ENCODE data around the gene STX8. TPM values are rescaled to one million over a fixed set of nuclear protein-coding genes. Genes with fewer than 3 reads are reported as not detected.

STX8 gene
- polyA plus RNA-seq, 5 donors = 52.5 to 68.2 (median 60.0) TPM

- no peak for DNase-seq
Measured at GRCh38 chr17:9228408-9229159, 347.0 kb downstream of the STX8 start.

DNA sequence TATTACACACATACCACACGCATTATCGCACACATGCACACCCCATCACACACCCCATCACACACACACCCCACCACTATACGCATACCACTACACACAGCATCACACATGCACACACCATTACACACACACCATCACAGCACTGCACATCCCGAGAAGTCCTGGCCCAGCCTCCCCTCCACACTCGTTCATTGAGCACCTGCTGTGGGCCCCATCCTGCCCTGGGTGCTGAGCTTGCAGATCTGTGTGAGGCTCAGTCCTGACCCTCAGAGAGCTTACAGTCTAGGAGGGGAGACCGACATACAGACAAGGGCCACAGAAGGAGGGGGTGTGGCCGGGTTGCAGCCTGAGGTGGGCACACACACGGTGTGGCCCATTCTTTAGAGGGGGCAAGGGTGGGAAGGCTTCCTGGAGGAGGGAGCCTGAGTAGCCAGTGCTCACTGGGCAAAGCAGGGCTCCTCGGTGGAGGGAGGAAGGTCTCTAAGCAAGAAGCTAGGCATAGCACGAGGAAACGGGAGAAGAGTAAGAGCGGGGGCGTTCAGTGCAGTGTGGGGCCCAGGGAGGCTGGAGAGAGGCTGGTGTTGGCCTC, 347.7 kb downstream of the STX8 start:
- no peak for DNase-seq

DNA sequence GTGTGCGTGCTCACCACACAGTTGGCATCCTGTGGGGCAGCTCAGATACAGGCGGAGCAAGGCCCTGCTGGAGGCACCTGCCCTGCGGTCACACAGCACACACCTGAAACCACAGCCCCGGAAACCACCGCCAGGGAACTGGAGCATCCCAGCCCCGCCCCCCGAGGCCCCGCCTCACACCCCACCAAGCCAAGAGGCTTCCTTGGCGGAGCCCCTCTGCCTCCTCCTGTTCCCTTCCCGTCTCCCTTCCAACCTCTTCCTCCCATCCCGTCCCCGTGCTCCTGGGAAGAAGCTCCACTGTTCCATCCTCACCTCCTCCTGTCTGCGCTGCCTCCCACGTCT, 348.9 kb downstream of the STX8 start:
- DNase-seq = no peak

GRCh38 chr17:9226130-9226793, 349.4 kb downstream of the STX8 start:
- DNase-seq = no peak

DNA sequence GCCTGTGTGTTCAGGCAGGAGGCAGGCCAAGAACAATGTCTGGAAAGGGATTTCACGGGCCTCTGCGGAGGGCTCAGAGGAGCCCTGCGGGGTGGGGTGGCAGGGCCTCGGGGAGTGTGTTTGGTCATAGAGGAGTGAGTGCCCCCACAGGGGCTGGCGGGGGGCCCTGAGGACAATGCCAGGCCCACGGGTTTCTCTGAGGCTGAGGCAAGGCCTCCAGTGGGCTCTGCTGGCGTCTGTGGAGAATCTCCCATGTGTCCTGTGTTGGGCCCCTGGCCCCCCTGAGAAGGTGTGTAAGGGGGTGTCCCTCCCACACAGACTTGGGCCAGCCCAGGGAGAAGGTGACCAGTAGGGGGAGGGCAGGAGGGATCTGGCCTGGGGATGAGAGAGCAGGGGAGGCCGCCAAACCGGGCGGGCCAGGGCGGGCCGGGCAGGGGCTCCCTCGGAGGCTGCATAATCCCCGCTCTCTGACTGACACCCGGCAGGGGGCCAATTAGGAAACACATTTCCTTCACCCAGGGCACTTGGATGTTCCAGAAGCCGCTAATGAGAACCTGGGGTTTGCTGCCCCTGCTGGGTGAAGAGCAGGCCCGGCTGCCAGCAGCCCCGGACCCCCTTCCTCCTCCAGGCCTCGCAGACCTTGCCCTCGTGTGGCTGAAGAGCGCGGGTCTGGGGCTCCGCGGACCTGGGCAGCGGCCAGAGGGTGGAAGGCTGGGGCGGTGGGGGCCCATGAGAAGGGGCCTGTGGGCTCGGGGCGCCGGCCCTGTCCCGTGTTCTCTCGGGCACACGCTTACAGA, 350.1 kb downstream of the STX8 start:
- no peak for DNase-seq

- DNase-seq = no peak
Measured at GRCh38 chr17:9224485-9224884, 351.1 kb downstream of the STX8 start.

- DNase-seq = no peak
Measured at GRCh38 chr17:9223531-9223930, 352.1 kb downstream of the STX8 start.

GRCh38 chr17:9221922-9222180, 353.8 kb downstream of the STX8 start:
- no peak for DNase-seq

DNA sequence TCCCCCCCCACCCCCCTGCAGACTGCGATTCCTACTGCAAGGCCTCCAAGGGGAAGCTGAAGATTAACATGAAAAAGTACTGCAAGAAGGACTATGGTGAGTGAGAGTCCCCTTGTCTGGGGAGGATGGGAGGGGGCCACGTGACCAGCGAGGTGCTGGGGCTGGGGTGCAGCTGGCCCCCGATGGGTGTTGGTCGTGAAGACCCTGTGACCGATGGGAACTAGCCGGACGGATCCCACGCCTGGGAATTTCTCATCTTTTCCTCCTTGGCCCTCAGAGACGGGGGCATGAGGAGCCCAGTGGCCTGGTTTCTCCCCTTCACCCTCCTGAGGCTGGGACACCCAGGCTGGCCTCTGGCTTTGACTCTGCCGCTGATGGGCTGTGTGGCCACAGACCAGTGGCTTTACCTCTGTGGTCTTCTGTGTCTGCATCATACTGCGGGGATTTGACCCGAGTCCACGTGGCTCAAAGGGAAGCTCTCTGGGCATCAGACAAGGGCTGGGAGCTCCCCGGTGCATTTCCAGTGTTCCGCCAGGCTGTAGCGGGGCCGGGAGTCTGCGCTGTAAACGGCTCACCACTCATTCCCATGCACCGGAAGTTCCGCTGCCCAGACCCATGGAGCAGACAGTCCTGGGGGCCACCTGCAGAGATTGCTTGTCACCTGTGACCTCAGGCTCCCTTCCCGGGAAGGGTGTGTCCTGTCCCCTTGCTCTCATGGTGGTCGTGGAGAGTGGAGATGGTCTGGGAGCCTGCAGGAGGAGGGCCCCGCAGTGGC, 354.3 kb downstream of the STX8 start:
- DNase-seq = no peak

- no peak for DNase-seq
Measured at GRCh38 chr17:9220398-9221146, 355.0 kb downstream of the STX8 start.

- DNase-seq = no peak
Measured at GRCh38 chr17:9219631-9220397, 355.8 kb downstream of the STX8 start.

DNA sequence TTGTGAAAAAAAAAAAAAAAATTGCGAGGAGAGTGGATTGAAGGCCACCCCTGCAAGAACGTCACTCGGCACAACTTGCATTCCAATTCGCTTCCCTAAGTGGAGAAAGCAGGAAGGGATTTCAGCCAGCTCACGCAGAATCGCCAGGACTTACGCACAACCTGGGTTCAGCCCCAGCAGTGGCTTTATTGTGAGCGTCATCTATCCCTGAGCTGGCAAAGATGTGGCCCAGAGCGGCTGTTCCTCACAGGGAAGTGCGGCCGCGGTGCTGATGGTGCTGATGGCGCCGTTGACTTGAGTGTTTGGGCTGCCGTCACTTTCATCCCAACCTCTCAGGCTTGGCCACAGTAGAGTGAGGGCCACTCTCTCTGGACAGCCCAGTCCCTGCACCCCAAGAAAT, 356.7 kb downstream of the STX8 start:
- no peak for DNase-seq

- DNase-seq = no peak
Measured at GRCh38 chr17:9218064-9218635, 357.5 kb downstream of the STX8 start.

DNA sequence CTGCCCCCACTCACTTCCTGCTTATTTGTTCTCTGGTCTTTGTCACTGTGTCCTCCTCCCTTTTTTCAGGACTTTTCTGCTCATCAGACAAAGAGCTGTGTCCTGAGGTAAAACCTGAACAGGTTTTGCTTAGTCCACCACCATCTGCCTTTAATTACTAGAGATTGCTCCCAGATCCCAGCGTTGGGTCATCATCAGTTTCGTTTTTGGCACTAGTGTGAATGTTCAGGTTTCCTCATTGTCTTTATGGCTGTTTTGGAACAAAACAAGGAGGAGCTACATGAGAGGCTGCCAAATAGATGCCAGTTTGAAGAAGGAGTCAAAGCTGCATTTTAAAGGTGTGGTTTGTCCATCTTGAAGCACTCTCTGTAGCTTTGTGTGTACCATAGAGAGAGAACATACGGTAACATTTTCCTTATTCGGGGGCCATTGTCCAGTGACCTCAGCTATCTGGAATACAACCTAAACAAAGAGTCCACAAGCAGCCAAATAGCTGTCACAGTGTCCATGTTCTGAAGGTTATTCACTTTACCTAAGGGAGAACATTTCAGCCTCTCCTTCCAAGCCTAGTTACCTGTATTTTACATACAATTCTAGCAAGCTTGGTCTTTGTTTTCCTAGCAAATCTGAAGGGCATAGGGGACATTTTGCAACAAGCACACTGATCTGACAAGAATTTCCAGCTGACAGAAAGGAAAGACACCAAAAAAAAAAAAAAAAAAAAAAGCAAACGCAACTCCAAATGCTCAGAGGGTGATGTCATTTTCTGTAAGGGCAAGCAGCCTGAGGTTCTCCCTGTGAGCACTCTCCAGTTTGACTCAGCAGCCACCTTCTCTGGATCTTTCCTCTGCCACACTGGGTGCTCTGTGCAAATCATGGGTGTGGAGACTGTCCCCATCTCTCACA, 358.2 kb downstream of the STX8 start:
- DNase-seq = no peak

DNA sequence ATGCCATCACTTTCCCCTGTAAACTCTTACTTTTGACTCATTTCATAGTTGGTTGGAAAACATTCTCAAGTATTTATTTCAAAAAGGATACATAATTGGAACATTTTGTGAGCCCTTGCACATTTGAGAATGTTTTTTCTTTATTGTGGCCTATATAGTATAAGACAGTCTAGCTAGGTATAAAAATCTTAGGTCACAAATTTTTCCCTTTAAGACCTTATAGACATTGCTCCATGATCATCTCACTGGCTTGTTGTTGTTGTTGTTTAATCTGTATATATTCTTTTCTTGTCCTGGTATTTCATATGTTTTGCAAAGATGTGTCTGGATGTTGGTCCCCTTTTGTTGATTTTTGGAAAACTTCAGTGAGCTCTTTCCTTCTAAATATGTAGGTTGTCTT, 360.2 kb downstream of the STX8 start:
- DNase-seq = no peak

DNA sequence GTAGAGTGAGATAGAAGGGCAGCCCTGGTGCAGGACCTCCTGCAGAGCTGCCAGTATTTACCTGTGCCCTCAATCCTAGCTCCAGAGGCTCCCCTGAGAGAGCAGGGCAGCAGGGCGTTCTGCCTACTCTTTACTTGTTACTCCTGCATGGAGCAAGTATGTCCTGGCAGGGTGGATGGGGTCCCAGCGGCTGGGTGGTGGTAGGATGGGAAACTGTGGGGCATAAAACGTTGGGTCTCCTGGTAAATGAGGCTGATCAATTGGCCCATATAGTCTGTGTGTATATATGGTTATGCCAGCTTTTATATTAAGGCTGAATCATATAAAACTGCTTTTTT, 362.3 kb downstream of the STX8 start:
- no peak for DNase-seq

DNA sequence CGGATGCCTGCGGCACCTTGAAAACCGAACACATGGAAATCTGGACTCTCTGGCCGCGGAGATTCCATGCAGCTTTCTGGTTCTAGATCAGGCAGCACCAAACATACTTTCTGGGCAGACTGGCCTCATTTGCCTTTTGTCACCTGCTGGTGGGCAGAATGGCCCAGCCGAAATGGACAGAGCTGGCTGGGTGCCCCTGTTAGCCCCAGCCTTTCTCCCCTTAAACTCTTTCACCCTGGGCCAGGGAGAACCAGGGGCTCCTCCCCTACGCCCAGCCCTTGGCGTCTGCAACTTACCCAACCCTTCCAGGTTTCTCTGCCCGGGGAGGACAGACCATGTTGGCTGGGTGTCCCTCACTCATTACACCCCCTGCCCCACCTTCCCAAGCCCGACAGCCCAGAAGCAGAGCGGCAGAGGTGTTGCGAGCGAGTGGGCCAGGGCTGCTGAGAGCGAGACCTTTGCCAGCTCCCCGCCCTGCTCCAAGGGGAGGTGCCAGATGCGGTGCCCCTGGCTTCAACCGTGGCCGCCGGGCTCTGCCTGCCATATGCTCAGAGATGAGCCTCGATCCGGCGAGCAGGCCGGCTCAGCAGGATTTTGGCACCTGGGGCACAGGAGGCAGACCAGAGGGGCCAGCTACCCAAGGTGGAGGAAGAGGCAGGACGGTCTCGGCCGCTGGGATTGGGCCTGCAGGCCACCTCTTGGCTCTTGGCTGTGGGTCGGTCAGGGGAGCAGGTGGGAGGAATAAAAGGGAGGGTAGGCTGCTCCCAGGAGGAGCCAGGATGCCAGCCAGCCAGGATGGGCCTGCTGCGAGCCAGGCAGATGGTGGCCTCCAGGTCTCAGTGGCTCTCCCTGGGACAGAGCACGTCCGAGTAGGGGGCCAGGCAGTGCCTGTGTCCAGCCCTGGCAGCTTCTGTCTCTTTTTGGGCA, 363.0 kb downstream of the STX8 start:
- no peak for DNase-seq
